ENCODE data around the gene MTLN. TPM values are rescaled to one million over a fixed set of nuclear protein-coding genes. Genes with fewer than 3 reads are reported as not detected.
"Not testable (repeated sequence)": the region's sequence is repeated elsewhere in the genome, so short reads cannot be mapped to it uniquely, and the experiment has no call there.

MTLN gene
- polyA plus RNA-seq, 1 experiment = 6.0 TPM

DNA sequence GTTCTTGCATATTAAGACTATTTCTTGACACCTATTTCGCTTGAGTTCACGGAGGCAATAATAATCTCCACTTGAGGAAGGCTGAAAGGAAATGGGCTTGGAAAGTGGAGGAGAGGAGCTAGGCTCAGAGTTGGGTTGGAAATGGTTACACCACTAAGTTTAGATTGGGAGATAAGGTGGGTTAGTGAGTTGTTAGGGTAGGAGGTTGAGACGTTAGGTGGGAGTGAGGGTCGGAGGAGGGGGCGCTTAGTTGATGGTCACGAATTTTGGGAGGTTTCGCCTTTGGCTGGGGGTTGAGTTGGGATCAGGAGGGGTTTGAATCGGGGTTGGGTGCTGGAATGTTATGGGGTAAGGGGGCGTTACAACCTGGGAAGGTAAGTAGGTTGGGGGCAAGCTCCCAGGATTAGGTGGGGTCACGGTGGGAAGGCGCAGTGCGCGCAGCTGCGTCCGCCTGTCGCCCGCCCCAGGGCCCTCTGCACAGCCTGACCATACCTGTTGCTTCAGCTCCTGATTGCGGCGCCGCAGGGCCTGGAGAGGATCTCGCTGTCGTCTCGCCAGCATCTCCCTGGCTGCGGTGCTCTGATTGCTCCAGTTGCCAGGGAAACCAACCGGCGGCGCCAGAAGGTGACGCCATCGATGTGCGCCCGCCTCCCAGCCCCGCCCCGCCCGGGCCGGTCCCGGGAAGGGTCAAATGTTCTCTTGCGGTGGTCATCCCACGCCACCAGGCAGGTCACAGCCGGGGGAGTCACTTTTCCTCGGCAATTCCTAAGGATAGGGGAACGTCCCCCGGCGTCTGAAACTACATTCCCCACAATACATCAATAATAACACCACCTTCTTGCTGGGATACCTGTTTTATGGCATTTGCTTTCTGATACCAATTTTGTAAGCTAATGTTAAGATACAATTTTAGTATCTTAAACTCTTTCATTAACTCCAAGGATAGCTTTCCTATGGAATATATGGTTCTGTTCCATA lies 7.7 kb downstream of the MTLN start, which contains the start of gene NPHP1:
NPHP1 (minus strand) TSS at position 606 of the 978 bp plus-strand sequence; CDS start at position 561, 45 bp downstream.
- peak; percentile 44 for DNase-seq (ENCODE audit: low read depth, low spot score)
- Histone ChIP-seq H3K4me3 (ENCODE audit: low read depth, low read length) (peak within 1 kb of the TSS; percentile 89), H3K27me3 (ENCODE audit: control insufficient read depth, insufficient read depth, low read length) (no peaks in the 10 kb centered on the region), H3K9me3 (ENCODE audit: control insufficient read depth, insufficient read depth, low read length) (no peaks in the 10 kb centered on the region), H3K27ac (ENCODE audit: low read depth, low read length) (no peak within 1 kb of the TSS)
- TF ChIP-seq, protein P1, sequence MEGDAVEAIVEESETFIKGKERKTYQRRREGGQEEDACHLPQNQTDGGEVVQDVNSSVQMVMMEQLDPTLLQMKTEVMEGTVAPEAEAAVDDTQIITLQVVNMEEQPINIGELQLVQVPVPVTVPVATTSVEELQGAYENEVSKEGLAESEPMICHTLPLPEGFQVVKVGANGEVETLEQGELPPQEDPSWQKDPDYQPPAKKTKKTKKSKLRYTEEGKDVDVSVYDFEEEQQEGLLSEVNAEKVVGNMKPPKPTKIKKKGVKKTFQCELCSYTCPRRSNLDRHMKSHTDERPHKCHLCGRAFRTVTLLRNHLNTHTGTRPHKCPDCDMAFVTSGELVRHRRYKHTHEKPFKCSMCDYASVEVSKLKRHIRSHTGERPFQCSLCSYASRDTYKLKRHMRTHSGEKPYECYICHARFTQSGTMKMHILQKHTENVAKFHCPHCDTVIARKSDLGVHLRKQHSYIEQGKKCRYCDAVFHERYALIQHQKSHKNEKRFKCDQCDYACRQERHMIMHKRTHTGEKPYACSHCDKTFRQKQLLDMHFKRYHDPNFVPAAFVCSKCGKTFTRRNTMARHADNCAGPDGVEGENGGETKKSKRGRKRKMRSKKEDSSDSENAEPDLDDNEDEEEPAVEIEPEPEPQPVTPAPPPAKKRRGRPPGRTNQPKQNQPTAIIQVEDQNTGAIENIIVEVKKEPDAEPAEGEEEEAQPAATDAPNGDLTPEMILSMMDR (IDR thresholded peaks at IDR 0.05; ENCODE audit: low read depth, low read length) = no peak
- CTCF ChIA-PET = no interaction called here
- POLR2A ChIA-PET = no interaction called here

DNA sequence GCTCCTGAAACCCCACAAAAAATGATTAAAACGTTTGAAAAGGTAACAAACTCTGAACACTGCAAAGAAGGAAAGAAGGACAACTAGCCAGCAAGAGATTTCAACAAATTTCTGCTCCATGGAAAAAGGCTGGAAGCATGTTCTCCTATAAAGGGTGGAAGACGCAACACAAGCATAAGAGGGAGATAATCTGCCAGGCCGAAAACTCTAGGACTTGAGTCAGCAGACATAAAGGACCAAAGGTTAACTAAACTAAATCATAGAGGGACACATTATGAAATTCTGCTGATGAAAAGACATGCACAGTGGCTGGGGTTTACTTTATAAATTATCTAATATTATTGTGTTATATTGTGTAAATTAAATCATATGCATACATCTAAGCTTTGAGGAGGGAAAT lies 14.3 kb downstream of the MTLN start:
- Histone ChIP-seq H3K27me3 (ENCODE audit: control insufficient read depth, insufficient read depth, low read length) (no peaks in the 10 kb centered on the region), H3K9me3 (ENCODE audit: control insufficient read depth, insufficient read depth, low read length) (no peaks in the 10 kb centered on the region), H3K4me3 (ENCODE audit: low read depth, low read length) (no peak overlapping the region), H3K27ac (ENCODE audit: low read depth, low read length) (no peak overlapping the region)
- ChIA-PET CTCF (no interaction called here), POLR2A (no interaction called here)
- TF ChIP-seq, protein P1 (IDR thresholded peaks at IDR 0.05; ENCODE audit: low read depth, low read length) = no peak
- DNase-seq (ENCODE audit: low read depth, low spot score) = no peak

DNA sequence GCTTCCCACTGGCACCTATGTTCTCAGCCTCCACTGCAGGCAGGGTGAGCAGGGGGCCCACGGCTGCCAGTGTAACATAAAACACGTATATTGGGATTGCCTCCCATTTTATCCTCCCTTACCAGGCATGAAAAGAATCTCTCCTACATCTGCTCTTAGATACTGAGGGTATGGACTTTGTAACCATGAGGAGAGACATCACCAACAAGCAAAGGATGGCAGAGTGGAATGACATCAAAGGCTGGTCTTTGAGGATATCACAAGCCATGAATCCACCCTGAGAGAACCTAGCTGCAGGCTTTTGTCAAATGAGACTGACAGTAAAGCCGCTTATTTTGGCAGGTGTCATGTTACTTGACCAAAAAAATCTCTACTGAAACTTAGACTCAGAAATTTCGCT lies 14.9 kb downstream of the MTLN start:
- TF ChIP-seq, protein P1 (IDR thresholded peaks at IDR 0.05; ENCODE audit: low read depth, low read length) = no peak
- H3K9me3 ChIP-seq (ENCODE audit: control insufficient read depth, insufficient read depth, low read length) = no peaks in the 10 kb centered on the region
- CTCF ChIA-PET = no interaction called here
- H3K4me3 ChIP-seq (ENCODE audit: low read depth, low read length) = no peak overlapping the region
- DNase-seq (ENCODE audit: low read depth, low spot score) = no peak
- POLR2A ChIA-PET = no interaction called here
- H3K27me3 ChIP-seq (ENCODE audit: control insufficient read depth, insufficient read depth, low read length) = no peaks in the 10 kb centered on the region
- no peak overlapping the region for H3K27ac ChIP-seq (ENCODE audit: low read depth, low read length)

DNA sequence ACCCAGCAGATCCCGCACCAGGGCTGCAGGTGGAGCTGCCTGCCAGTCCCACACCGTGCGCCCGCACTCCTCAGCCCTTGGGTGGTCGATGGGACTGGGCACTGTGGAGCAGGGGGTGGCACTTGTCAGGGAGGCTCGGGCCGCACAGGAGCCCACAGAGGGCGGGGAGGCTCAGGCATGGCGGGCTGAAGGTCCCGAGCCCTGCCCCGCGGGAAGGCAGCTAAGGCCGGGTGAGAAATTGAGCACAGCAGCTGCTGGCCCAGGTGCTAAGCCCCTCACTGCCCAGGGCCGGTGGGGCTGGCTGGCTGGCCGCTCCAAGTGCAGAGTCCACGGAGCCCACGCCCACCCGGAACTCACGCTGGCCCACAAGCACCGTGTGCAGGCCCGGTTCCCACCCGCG lies 22.2 kb downstream of the MTLN start:
- CTCF ChIA-PET; H3K9me3 ChIP-seq (ENCODE audit: control insufficient read depth, insufficient read depth, low read length); POLR2A ChIA-PET; H3K27me3 ChIP-seq (ENCODE audit: control insufficient read depth, insufficient read depth, low read length); DNase-seq (ENCODE audit: low read depth, low spot score); H3K27ac ChIP-seq (ENCODE audit: low read depth, low read length); H3K4me3 ChIP-seq (ENCODE audit: low read depth, low read length): not testable (repeated sequence)

DNA sequence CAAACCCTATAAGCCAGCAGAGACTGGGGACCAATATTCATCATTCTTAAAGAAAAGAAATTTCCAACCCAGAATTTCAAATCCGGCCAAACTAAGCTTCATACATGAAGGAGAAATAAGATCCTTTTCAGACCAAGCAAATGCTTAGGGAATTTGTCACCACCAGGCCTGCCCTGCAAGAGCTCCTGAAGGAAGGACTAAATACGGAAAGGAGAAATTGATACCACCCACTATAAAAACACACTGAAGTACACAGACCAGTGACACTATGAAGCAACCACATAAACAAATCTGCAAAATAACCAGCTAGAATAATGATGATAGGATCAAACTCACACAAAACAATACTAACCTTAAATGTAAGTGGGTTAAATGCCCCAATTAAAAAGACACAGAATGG lies 29.9 kb downstream of the MTLN start:
- TF ChIP-seq, protein P1 (IDR thresholded peaks at IDR 0.05; ENCODE audit: low read depth, low read length) = no peak
- ChIA-PET POLR2A (no interaction called here), CTCF (no interaction called here)
- Histone ChIP-seq H3K27me3 (ENCODE audit: control insufficient read depth, insufficient read depth, low read length) (no peaks in the 10 kb centered on the region), H3K9me3 (ENCODE audit: control insufficient read depth, insufficient read depth, low read length) (peaks cover 4% of the 10 kb centered on the region; the same call in 1 of the 2 replicates), H3K4me3 (ENCODE audit: low read depth, low read length) (no peak overlapping the region), H3K27ac (ENCODE audit: low read depth, low read length) (no peak overlapping the region)
- no peak for DNase-seq (ENCODE audit: low read depth, low spot score)
